AG10803 (cell line): ENCODE measurements around the gene SELENOS.

ENCODE experiments used
- DNase-seq: peaks from one replicate; pipeline ENCODE4 v3.0.0; 2010; ENCODE audit warnings: low read depth
- H3K4me3 ChIP-seq: 2 replicates; pipeline ENCODE4 v1.5.1; 2011; ENCODE audit warnings: mild to moderate bottlenecking, low read length, control low read depth
- TF ChIP-seq, protein P1 (sequence below): conservative IDR thresholded peaks from 2 replicates; pipeline ENCODE4 v1.5.1; 2011; ENCODE audit warnings: mild to moderate bottlenecking, low read length, control low read depth, inconsistent platforms

The SELENOS gene

DNA sequence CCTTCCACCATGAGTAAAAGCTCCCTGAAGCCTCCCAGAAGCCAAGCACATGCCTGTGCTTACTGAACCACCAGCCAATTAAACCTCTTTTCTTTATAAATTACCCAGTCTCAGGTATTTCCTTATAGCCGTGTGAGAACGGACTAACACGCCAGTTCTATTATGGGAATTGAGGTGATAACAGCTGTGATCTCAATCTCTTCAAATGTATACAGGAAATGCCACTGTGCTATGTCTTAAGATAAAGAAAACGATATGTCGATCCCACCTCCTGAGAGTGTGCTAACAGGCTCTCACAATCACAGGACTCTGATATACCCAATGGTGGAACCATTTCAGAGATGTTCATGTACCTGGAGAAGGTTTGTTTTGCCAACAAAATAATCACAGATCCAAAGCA, 51.6 kb downstream of the SELENOS start:
- TF ChIP-seq, protein P1, sequence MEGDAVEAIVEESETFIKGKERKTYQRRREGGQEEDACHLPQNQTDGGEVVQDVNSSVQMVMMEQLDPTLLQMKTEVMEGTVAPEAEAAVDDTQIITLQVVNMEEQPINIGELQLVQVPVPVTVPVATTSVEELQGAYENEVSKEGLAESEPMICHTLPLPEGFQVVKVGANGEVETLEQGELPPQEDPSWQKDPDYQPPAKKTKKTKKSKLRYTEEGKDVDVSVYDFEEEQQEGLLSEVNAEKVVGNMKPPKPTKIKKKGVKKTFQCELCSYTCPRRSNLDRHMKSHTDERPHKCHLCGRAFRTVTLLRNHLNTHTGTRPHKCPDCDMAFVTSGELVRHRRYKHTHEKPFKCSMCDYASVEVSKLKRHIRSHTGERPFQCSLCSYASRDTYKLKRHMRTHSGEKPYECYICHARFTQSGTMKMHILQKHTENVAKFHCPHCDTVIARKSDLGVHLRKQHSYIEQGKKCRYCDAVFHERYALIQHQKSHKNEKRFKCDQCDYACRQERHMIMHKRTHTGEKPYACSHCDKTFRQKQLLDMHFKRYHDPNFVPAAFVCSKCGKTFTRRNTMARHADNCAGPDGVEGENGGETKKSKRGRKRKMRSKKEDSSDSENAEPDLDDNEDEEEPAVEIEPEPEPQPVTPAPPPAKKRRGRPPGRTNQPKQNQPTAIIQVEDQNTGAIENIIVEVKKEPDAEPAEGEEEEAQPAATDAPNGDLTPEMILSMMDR = no peak
- no peak overlapping the region for H3K4me3 ChIP-seq
- DNase-seq = no peak
